GM18873 (cell line): ENCODE results near the gene ST8SIA5.

Experiments used
- ATAC-seq: cut with Tn5 transposase; IDR thresholded peaks from one replicate; pipeline ENCODE4 v1.9.1; 2021; ENCODE audit warnings: mild to moderate bottlenecking, moderate library complexity, moderate number of reproducible peaks; ENCODE audit not compliant: unreplicated experiment, low FRiP score

The ST8SIA5 gene

DNA sequence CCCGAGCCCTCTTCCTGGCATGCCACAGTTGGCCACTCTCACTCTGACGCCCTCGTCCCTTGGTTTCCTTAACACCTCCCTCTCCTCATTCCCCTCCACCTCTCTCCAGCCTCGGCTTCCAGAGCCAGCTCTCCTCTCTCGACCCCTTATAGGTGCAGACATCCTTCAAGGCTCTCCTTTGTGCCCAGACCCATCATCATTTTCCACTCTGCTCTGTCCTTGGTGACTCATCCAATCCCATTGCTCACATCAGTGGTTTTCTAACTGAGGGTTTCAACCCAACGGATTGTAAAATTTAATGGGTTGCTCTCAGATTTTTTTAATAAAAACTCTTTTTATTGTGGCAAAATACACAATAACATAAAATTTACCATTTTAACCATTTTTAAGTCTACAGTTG lies 6.2 kb downstream of the ST8SIA5 start:
- ATAC-seq = no peak

DNA sequence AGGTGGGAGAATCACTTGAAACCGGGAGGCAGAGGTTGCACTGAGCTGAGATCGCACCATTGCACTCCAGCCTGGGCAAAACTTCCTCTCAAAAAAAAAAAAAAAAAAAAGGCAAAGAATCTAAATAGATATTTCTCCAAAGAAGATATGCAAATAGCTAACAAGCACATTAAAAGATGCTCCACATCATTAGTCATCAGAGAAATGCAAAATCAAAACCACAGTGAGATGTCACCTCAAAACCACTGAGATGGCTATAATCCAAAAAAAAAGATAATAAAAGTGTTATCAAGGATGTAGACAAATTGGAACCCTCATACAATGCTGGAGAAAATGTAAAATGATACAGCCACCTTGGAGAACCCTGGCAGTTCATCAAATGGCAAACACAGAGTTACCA lies 8.4 kb downstream of the ST8SIA5 start:
- no peak for ATAC-seq

DNA sequence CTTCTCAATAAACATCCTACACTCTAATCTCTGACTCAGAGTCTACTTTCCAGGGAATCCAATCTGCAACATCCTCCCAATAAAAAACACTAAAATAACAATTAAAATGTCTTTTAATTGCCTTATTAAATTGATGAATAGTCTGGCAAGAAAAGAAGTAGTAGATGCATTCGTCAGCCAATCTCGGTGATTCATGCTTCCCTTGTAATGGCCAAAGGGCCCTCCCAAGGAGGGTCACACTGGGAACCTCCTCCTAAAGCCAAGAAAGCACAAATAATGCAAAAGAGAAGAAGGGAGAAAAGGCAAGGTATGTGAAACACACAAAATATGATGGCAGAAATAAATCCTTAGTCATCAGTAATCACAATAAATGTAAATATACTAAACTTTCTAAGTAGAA lies 16.8 kb downstream of the ST8SIA5 start:
- ATAC-seq = no peak

DNA sequence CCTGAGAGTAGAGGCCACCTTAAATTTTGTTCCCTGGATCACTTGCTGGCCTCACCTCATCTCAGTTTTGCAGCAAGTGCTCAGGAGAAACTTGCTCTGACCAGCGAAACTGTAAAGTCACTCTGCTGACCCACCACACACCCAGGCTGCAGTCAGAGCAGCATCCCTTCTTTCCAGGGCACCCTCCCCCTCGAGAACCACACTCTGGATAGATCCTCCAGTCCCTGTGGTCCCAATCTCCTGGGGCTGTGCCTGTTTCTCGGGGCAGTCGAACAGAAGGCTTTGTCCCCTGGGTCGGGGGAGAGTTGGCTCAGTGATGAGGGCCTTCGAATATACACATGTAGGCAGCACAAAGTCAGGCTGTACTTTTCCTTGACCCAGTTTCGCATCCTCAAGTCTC lies 18.4 kb downstream of the ST8SIA5 start:
- ATAC-seq = no peak

DNA sequence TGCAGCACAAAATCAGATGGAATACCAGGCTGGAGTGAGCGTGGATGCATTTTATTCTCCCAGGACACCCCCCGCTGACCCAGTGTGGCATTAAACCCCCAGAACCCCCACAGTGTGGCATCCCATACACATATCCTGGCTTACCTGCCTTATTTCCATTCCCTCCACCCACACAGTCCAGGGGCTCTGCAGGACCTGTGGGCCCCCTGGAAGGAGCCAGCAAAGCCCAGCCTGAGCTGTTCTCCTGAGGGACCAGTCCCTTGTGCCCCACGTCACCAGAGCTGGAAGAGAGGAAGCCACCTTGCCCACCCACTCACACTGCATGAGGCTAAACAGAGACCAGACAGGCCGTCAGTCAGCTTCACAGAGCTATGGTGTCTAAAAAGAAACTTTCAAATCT lies 20.1 kb downstream of the ST8SIA5 start:
- no peak for ATAC-seq

DNA sequence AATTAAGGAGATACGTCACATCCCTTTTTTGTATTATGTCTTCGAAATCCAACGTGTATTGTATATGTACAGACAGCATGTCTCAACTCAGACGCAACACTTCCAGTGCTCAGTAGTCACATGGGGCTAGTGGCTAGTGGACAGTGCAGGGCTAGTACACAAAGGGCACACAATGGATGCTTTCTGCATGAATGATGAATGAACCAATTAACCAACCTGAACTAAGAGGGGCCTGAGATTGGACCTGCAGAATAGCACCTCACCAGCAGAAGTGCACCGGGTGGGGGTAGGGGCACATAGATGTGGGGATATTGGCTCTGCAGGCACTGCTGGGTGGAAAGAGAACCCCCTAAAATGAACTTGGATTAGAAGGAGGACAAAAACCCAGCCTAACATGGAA lies 20.7 kb downstream of the ST8SIA5 start:
- no peak for ATAC-seq

DNA sequence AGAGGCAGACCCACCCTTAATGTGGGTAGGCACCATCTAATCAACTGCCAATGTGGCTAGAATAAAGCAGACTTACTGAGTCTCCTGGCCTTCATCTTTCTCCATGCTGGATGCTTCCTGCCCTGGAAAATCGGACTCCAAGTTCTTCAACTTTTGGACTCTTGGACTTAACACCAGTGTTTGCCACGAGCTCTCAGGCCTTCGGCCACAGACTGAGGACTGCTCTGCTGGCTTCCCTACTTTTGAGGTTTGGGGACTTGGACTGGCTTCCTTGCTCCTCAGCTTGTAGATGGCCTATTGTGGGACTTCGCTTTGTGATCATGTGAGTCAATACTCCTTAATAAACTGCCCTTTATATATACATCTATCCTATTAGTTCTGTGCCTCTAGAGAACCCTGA lies 21.9 kb downstream of the ST8SIA5 start:
- ATAC-seq = no peak

DNA sequence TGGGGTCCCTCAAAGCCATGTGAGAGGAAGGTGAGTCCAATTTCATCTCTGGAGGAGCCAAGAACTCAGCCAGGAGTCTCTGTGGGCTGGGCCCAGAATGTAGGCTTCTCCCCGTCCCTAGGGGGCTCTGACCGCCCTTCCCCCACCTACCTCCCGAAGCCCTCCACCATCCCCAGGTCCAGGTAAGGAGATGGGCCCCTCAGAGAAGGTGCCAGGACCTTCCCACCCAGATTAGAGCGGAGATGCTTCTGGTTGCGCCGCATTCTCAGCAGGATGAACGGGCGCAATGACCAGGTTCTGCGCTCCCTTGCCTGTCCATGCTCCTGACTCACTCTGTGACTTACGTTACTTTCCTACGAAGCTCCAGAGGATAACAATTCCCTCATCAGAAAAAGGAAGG lies 23.0 kb downstream of the ST8SIA5 start:
- ATAC-seq = no peak

DNA sequence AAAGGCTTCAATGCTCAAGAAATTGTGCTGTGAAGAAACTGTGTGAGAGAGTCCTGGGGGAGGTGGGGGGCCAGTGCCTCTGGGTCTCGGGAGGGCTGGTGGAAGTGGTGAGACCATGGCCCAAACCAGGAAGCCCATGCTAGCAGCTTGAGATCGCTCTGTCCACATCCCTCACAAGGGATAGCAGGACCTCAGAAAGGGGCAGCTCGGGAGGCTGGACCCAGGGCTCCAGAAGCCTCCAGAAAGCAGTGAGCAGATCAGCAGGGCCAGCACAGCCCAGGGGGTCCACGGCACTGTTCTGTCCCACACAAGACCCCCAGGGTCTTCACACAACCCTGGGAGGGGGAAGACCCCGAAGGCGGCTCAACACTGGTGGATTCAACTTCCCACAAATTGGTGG lies 24.1 kb downstream of the ST8SIA5 start:
- ATAC-seq = no peak

DNA sequence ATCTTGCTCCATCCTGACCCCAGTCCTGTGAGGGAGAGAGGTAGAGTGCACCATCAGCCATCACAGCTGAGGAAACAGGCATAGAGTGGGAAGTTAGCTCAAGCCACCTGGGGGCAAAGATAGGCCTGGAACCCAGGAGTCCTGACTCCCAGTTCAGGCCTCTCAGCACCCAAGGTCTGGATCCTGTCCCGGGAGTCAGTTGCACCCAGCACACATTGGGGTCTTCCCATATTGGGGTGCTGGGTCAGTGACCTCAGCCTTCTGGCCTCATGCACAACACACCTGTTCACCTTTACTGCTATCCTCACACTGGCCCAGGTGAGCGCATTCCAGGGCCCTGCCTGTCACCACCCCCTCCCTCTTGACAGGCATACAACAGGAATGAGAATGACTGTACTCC lies 24.7 kb downstream of the ST8SIA5 start:
- ATAC-seq = no peak

DNA sequence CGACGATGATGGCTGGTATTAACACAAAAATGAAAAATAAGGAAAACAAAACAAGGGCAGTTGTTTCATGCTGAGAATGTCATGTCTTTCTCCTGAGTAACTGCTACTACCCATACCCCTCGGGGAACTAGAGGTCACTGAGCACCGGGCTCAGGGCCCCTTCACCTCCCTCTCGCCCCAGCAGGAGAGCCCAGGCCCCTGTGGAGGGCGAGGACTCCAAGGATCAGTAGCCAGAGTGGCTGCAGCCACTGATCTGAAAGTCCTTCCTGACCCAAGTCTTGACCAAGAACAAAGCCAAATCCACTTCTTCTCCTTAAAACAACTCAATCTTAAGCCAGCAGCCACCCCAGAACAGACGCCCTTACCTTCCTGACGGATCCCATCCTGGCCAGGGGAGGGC lies 25.5 kb downstream of the ST8SIA5 start:
- ATAC-seq = no peak

DNA sequence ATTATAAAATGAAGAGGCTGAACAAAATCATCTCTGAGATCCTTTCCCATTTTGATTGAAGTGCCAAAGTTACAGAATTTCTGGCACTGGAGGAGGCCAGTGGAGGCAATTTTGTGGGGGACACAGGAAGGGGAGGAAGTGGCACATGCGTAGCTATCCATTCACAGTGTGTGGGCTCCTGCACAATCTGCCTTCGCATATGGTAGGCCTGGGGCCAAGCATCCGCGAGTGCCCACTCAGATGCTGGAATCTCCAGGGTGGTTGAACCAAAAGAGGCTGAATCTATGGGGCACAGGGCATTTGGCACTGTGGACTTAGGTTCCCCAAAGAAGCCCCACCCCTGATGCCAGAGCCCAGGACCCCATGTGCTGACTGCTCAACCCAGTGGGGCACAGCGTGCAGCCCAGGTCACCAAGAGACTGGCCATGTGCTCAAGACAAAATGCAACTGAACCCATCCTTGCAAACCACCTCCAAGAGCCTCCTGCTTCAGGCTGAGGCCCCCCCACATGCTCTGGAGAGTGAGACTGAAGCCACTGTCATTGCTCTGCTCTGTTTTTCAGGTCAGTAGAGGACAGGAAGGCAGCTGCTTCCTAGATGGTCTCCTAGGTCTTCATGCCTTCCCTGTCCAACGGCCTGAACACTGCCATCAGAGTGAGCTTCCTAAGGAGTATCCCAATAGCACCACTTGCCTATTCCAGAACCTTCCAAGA lies 28.5 kb downstream of the ST8SIA5 start:
- no peak for ATAC-seq

DNA sequence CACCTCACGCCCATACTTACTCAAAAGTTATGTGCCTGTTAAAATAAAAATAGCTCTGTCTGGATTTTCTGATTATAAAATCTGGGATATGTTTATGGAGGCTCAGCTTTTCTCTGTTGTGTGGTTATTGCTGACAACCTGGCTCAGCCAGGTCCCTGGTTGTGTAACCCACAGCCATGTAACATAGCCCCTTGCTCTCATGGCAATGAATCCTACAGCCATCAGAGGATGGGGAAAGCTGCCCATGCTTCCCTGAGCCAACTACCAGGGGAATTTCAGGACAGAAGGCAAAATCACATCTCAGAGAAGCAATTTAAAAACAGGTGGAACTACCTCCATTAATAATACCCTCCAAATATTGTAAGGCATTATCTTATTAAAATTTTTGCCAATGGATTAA lies 29.7 kb downstream of the ST8SIA5 start:
- ATAC-seq = no peak

DNA sequence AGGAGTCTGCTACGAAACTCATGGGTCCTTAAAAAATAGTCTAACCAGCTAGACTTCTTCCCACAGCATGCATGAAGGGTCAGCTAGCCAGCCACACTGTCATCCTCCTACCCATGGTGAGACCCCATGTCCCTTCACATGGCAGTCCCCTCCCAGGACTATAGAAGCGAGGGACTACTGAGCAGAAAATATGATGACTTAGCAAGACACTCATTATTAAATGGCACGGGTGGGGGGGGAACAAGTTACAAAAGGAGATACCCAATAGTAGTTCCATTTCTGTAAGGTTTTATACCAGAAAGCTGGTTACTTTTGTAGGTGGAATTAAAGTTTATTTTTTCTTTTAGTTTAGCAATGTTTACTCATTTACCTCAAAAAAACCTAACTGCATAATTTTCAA lies 31.5 kb downstream of the ST8SIA5 start:
- no peak for ATAC-seq

DNA sequence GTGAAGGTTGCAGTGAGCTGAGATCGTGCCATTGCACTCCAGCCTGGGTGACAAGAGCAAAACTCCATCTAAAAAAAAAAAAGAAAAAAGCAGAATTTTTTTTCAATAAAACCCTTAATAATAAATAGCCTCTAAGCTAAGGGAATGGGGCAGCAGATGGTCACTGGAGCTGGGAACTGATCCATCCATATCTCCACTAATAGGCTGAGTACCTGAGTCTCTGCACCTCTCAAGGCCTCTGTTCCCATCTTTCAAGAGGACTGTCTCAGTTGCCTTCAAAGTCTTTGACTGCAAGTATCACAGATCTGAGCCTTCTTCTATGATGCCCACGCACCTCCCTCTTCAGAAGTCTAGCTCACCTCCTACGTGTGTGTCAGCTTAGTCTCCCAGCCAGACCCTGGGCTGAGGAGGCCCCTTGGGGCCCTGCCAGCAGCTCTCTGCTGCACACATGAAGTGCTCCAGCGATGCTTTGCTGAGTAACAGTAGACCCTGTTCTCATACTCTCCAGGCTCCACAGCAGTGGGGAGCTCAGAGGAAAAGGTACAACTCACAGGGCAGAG lies 32.9 kb downstream of the ST8SIA5 start:
- ATAC-seq = no peak

DNA sequence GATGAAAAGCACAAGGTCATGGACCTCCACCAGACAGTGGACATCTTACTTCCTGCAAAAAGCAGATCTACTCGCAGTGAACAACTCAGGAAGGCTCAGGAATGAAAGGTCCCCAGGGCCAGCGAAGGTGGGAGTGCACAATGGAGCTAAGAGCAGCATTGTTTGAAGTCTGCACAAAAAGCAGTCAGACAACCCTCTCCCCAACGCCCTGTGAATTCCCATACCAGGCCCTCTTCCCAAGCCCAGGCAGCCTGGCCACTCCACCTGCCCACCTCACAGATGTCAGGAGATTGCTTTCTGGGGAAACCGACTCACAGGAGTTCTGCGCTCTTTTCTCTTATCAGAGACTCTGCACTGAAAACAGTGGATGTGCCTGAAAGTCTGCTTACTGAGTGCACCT lies 34.8 kb downstream of the ST8SIA5 start:
- no peak for ATAC-seq

DNA sequence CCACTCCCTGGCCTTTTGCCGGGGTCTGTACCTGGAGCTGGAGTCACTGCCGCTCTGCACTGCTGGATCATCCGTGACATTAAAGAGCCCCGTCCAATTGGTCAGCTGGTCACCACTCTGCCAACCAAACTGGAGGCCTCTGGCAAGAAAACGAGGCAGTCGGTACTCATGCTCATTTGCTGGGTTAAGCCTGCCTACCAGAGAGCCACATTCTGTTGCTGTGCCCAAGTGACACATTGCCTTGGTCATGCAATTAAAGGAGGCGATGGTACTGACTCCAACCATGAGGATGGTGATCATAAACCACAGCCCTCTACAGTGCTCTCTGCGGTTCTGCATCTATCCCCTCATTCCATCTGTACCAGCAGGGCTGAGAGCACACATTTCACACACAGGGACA lies 35.5 kb downstream of the ST8SIA5 start:
- ATAC-seq = no peak

DNA sequence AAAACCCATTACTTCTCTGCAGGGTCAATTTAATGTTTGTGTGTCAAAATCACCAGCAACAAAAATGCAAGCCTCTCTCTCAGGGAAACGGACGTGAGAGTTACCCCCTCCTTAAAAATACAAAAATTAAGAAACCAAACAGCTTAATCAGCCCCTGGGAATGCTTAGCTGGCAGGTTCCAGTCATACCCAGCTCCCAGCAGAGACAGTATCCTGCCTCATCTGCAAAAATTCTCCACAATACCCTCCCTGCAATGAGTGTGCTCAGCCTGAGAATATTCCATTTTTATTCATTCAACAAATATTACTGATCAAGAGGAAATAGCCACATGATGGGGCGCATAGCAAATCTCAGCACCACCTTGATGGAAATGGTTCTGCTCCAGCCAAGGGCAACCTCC lies 36.3 kb downstream of the ST8SIA5 start:
- no peak for ATAC-seq

DNA sequence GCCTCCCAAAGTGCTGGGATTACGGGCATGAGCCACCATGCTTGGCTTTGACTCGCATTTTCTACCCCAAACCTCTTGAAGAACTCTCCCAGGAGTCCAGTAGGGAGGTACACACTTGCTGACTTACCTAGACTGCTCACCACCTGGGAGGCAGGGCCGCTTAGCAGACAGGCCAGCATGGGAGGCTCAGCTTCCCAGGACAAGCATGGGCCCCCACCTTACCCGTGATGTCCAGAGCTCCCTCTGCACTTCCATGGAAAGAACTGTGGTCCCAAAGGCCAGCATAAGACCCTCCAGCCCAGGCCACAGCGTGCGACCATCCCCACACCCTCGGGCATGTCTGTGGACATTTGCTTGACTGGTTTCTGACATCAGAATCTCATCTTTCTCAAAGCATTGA lies 36.8 kb downstream of the ST8SIA5 start:
- no peak for ATAC-seq

DNA sequence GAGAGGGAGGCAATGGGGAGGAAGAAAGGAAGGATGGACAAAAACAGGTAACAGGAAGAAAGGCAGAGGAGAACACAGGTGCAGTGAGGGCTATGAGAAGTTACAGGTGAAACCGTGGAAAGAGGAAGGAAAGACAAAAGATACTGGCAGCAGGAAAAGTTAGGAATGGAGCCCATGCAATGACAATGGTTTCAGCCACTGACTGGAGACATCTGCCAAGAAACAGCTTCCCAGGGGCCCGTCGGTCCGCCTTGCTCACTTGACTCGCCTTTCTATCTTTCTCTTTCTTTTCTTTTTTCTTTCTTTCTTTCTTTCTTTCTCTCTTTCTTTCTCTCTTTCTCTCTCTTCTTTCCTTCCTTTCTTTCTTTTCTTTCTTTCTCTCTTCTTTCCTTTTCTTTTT lies 37.5 kb downstream of the ST8SIA5 start:
- ATAC-seq = no peak

DNA sequence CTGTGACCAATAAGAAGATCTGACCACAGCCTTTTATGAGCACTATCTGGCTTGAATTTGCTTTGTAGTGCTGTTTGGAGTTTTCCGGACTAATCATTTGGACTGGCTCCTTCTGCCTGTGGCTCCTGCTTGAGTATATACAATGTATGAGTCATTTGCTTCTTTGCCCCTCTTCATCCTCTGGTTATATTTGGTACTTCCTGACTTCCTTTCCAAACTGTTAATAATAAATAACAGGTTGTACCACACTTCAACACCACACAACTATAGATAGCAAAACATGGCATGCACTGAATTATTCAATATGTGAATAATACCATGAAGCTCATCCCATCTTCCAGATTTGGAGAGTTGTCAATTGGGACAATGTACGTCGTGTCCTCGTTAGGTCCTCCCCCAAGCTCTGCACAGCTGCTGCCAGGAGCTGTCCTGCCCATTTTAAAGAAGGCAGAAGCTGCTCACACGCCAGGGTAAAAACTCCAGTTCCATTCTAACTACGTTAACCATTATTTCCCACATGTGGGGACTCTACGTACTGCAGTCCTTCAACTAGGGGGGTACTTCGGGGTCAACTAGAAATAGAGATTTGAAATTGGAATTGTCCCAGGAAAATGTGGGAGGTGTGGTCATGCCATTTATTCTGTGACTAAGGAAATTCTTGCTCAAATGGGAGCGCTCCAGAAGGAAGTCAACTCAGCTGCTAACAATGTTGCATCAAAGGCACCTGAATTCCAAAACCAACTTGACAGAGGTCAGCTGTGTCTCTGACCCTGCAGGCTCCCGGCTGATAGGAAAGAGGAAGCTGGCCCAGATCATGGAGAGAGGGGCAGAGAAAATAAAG lies 38.1 kb downstream of the ST8SIA5 start:
- ATAC-seq = no peak

DNA sequence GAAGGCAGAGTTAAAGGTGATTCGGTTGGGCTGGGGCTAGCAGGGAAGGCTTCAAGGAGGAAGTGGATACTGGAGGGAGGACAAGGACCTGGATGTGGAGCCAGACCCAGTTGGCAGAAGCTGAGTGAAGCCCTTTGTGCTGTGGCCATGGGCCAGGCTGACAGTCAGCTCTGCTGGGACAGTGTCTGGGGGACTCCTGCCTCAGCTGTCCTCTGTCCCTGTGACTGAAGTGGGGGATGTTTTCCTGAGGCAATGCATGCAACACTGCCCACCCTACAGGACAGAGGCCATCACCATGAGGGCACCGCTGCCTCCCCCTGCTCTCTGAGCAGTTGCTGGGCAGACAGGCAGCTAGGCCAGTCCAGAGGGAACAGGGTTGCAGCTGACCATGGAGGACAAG lies 40.0 kb downstream of the ST8SIA5 start:
- ATAC-seq = no peak
